Measurements from ENCODE around the gene CEACAM1. TPM values are rescaled to one million over a fixed set of nuclear protein-coding genes. Genes with fewer than 3 reads are reported as not detected.

CEACAM1 gene
- total RNA-seq, 1 donor from 2014 or later: not detected

- peaks cover 3% of the 10 kb centered on the region for H3K36me3 Mint-ChIP-seq (ENCODE audit: low read depth)
- no peak for DNase-seq (ENCODE audit: low spot score)
- H3K4me3 Mint-ChIP-seq (ENCODE audit: unreplicated experiment): no peak overlapping the region
- H3K4me1 Mint-ChIP-seq (ENCODE audit: low read depth): no peaks in the 10 kb centered on the region
- peaks cover 10% of the 10 kb centered on the region for H3K27me3 Mint-ChIP-seq (ENCODE audit: low read depth)
- TF ChIP-seq, protein P1, sequence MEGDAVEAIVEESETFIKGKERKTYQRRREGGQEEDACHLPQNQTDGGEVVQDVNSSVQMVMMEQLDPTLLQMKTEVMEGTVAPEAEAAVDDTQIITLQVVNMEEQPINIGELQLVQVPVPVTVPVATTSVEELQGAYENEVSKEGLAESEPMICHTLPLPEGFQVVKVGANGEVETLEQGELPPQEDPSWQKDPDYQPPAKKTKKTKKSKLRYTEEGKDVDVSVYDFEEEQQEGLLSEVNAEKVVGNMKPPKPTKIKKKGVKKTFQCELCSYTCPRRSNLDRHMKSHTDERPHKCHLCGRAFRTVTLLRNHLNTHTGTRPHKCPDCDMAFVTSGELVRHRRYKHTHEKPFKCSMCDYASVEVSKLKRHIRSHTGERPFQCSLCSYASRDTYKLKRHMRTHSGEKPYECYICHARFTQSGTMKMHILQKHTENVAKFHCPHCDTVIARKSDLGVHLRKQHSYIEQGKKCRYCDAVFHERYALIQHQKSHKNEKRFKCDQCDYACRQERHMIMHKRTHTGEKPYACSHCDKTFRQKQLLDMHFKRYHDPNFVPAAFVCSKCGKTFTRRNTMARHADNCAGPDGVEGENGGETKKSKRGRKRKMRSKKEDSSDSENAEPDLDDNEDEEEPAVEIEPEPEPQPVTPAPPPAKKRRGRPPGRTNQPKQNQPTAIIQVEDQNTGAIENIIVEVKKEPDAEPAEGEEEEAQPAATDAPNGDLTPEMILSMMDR (IDR thresholded peaks at IDR 0.05): no peak
- no peaks in the 10 kb centered on the region for H3K9me3 Mint-ChIP-seq (ENCODE audit: low read depth)
- no peak overlapping the region for H3K27ac Mint-ChIP-seq (ENCODE audit: unreplicated experiment)
Measured at GRCh38 chr19:42534391-42534790, 6.1 kb upstream of the CEACAM1 start.

GRCh38 chr19:42532891-42533290 lies 4.6 kb upstream of the CEACAM1 start:
- H3K27ac Mint-ChIP-seq (ENCODE audit: unreplicated experiment): no peak overlapping the region
- no peak for DNase-seq (ENCODE audit: low spot score)
- no peak overlapping the region for H3K4me3 Mint-ChIP-seq (ENCODE audit: unreplicated experiment)
- TF ChIP-seq, protein P1 (IDR thresholded peaks at IDR 0.05): no peak
- H3K36me3 Mint-ChIP-seq (ENCODE audit: low read depth): peaks cover 3% of the 10 kb centered on the region
- H3K4me1 Mint-ChIP-seq (ENCODE audit: low read depth): no peaks in the 10 kb centered on the region
- H3K27me3 Mint-ChIP-seq (ENCODE audit: low read depth): peaks cover 8% of the 10 kb centered on the region
- no peaks in the 10 kb centered on the region for H3K9me3 Mint-ChIP-seq (ENCODE audit: low read depth)

DNA sequence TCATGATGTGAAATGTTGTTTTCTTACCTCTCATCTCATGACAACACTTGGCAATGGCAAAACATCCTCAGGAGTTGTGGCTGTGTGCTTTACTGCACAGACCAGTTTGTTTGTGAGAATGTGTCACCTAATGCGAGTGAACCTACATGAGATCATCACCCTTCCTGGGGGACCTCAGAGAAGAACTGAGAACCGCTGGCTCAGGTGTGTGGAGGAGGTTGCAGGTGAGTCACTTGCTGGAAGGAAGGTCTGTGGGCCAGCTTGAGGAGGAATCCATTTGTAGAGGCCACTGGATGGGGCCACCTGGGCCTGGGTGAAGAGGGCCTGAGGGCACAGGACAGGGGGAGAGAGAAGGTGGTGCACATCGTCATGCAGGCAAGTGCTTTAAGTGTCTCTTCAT lies 3.0 kb upstream of the CEACAM1 start:
- no peak overlapping the region for H3K27ac Mint-ChIP-seq (ENCODE audit: unreplicated experiment)
- H3K4me3 Mint-ChIP-seq (ENCODE audit: unreplicated experiment): no peak overlapping the region
- H3K9me3 Mint-ChIP-seq (ENCODE audit: low read depth): no peaks in the 10 kb centered on the region
- no peaks in the 10 kb centered on the region for H3K4me1 Mint-ChIP-seq (ENCODE audit: low read depth)
- peaks cover 14% of the 10 kb centered on the region for H3K27me3 Mint-ChIP-seq (ENCODE audit: low read depth)
- TF ChIP-seq, protein P1 (IDR thresholded peaks at IDR 0.05): no peak
- no peak for DNase-seq (ENCODE audit: low spot score)
- peaks cover 3% of the 10 kb centered on the region for H3K36me3 Mint-ChIP-seq (ENCODE audit: low read depth)

GRCh38 chr19:42529248-42529764 lies 1.0 kb upstream of the CEACAM1 start:
- Mint-ChIP-seq H3K27ac (ENCODE audit: unreplicated experiment) (no peak overlapping the region), H3K4me3 (ENCODE audit: unreplicated experiment) (no peak overlapping the region), H3K9me3 (ENCODE audit: low read depth) (no peaks in the 10 kb centered on the region), H3K27me3 (ENCODE audit: low read depth) (peaks cover 10% of the 10 kb centered on the region), H3K4me1 (ENCODE audit: low read depth) (no peaks in the 10 kb centered on the region), H3K36me3 (ENCODE audit: low read depth) (peaks cover 3% of the 10 kb centered on the region)
- TF ChIP-seq, protein P1 (IDR thresholded peaks at IDR 0.05): peak; percentile 94
- no peak for DNase-seq (ENCODE audit: low spot score)

- Mint-ChIP-seq H3K4me3 (ENCODE audit: unreplicated experiment) (no peak overlapping the region), H3K36me3 (ENCODE audit: low read depth) (no peaks in the 10 kb centered on the region), H3K9me3 (ENCODE audit: low read depth) (no peaks in the 10 kb centered on the region), H3K27ac (ENCODE audit: unreplicated experiment) (no peak overlapping the region), H3K4me1 (ENCODE audit: low read depth) (no peaks in the 10 kb centered on the region), H3K27me3 (ENCODE audit: low read depth) (peaks cover 10% of the 10 kb centered on the region)
- DNase-seq (ENCODE audit: low spot score): no peak
- TF ChIP-seq, protein P1 (IDR thresholded peaks at IDR 0.05): no peak
Measured at GRCh38 chr19:42524943-42525342, 3.3 kb downstream of the CEACAM1 start.
